PC-3 (cell line): ENCODE data around the gene LSM5.

Experiments
- CTCF ChIP-seq: fragments of 300-600 bp; sonication (generic); conservative IDR thresholded peaks from 2 replicates; pipeline ENCODE4 v1.5.1; 2017; ENCODE audit warnings: antibody characterized with exemption, low read depth, mild to moderate bottlenecking, low read length
- EZH2 ChIP-seq: fragments of 300-600 bp; sonication (generic); IDR thresholded peaks from one replicate; pipeline ENCODE4 v1.6.1; 2017; ENCODE audit warnings: antibody characterized with exemption, mild to moderate bottlenecking, low read length; ENCODE audit not compliant: unreplicated experiment
- EZH2phosphoT487 ChIP-seq: fragments of 300-600 bp; sonication (generic); IDR thresholded peaks from 2 replicates; pipeline ENCODE4 v1.6.1; 2018; ENCODE audit warnings: mild to moderate bottlenecking, antibody characterized with exemption, low read length, borderline replicate concordance

- TF ChIP-seq CTCF = no peak
- no peak for TF ChIP-seq EZH2
- TF ChIP-seq EZH2phosphoT487 = no peak
Measured at GRCh38 chr7:32536016-32536415, 45.8 kb upstream of the LSM5 start.
